Iris pigment epithelial cell (primary cell): ENCODE data around the gene CORO2A.

ENCODE experiments used
- DNase-seq: peaks from one replicate; pipeline ENCODE4 v3.0.0-alpha.2; 2011; ENCODE audit warnings: low read depth

CORO2A gene

GRCh38 chr9:98219794-98220370 lies 27.4 kb upstream of the CORO2A start:
- DNase-seq = no peak

- no peak for DNase-seq
These were observed 26.9 kb upstream of the CORO2A start for GRCh38 chr9:98219364-98219716.

GRCh38 chr9:98218562-98219363 lies 26.3 kb upstream of the CORO2A start:
- peak; percentile 25 for DNase-seq

GRCh38 chr9:98217255-98217654 lies 24.8 kb upstream of the CORO2A start:
- DNase-seq = no peak

- no peak for DNase-seq
These were observed 24.0 kb upstream of the CORO2A start for GRCh38 chr9:98216391-98216790.

- no peak for DNase-seq
These were observed 23.4 kb upstream of the CORO2A start for GRCh38 chr9:98215821-98216220.

GRCh38 chr9:98215271-98215670 lies 22.8 kb upstream of the CORO2A start:
- DNase-seq = no peak

- no peak for DNase-seq
These were observed 22.4 kb upstream of the CORO2A start for GRCh38 chr9:98214811-98215210.

- no peak for DNase-seq
These were observed 18.8 kb upstream of the CORO2A start for GRCh38 chr9:98211260-98211659.

- DNase-seq = no peak
These were observed 18.0 kb upstream of the CORO2A start for GRCh38 chr9:98210435-98210834.

GRCh38 chr9:98209530-98209929 lies 17.1 kb upstream of the CORO2A start:
- DNase-seq = no peak

GRCh38 chr9:98208635-98209034 lies 16.2 kb upstream of the CORO2A start:
- DNase-seq = no peak

- no peak for DNase-seq
These were observed 15.2 kb upstream of the CORO2A start for GRCh38 chr9:98207606-98208005.

GRCh38 chr9:98206754-98207153 lies 14.3 kb upstream of the CORO2A start:
- no peak for DNase-seq

GRCh38 chr9:98204692-98205091 lies 12.3 kb upstream of the CORO2A start:
- DNase-seq = no peak

GRCh38 chr9:98203153-98203552 lies 10.7 kb upstream of the CORO2A start:
- no peak for DNase-seq

- no peak for DNase-seq
These were observed 9.8 kb upstream of the CORO2A start for GRCh38 chr9:98202252-98202651.

- DNase-seq = no peak
These were observed 9.3 kb upstream of the CORO2A start for GRCh38 chr9:98201749-98202148.

- DNase-seq = no peak
These were observed 8.7 kb upstream of the CORO2A start for GRCh38 chr9:98201102-98201501.

- no peak for DNase-seq
These were observed 7.1 kb upstream of the CORO2A start for GRCh38 chr9:98199388-98200033.

- no peak for DNase-seq
These were observed 3.2 kb upstream of the CORO2A start for GRCh38 chr9:98195671-98196070.

- DNase-seq = no peak
These were observed 1.0 kb upstream of the CORO2A start for GRCh38 chr9:98193336-98193944.
